ENCODE results near the gene SHF.

Gene SHF

DNA sequence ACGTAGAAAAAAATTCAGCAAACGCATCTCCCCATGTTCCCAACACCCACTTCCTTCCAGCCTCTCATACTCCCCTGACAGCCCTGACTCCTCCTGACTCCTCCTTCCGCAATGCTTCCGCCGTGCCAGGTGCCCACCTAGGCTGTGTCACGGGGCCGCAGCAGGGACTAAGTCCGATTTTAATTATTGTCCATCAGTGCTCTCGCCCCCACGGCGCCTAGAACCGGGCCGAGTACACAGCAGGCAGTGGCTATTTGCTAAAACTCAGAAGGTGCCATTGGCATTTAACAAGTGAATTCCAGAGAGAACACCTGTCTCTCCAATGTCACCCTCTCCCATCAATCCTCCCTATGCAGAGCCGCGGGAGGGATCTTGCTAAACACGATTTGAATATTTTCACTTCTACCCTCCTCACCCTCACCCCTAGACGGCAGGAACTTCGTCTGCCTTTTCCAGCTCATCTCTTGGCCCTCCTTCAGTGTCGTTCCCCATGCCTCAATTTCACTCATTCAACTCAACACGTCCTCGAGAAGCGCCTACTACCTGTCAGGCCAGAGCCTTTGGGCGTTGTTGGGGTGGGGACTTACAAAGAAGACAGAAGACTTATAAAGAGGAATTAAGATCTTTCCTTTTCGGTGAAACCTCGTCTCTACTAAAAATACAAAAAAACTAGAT is 11.5 kb upstream of the SHF start:
- DNase-seq (ENCODE audit: low read depth): no peak

DNA sequence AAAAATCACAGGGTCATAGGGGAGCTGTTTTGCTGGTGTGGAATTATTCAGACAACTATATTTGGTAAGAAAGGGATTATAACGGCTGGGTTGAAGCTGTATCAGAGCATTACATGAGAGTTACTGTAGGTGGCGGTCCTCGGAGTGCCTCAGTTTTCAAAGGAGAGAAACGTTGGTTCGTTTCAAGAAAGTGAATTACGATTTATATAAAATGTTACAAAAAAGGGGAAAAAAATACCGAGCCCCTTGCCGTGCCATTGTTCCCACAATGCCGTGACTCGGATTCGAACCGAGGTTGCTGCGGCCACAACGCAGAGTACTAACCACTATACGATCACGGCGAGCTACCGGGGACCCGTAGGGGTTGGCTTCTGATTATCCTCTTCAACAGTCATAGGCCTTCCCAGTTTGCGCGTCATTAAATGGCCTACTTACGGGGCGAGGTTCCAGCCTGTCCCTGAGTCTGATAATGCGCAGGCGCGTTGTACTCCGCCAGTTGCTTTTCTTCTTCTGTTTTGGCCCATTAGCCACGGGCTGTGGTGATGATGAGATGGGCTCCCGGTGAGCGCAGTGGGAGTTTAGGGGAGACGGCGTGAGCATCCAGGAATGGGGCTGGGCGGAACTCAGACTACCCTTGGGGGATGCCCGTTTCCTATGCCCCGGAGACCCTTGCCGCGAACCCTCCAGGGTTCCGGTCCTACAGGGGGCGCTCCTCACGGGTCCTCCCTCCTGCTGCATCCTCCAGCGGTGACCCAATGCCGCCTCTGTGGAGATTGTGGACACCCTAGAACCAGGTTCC is 10.8 kb upstream of the SHF start:
- DNase-seq (ENCODE audit: low read depth): peak; percentile 87

DNA sequence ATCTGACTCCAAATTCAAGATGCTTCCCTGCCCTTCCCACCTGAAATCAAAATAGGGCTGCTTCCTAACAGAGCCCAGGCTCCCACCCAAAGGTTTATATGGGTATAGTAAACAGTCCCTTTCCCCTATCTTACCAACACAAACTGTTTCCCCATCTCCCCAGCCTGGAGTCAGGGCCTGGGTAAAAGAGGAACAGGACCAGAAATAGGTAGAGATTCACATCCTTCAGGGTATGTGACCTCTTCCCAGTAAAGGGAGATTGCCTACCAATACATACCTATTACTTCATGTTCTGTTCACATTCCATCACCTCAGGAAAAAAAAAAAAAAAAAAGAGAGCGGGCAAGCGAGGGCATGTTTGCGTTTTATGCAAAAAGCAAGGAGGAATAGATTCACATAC is 9.7 kb upstream of the SHF start:
- no peak for DNase-seq (ENCODE audit: low read depth)

DNA sequence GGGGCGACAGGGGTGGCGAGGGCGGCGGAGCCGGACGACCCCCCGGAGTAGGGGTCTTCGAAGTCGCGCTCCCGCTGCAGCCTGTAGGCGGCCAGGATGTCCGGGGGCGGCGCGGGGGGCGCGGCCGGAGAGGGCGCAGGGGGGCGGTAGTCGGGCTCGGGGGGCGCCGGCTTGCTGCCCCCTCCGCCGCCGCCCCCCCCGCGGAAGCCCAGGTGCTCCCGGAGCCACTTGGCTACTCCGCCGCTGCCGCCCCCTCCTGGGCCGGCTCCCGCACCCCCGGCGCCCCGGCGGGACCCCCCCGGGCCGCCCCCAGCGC is 230 bp downstream of the SHF start:
- DNase-seq (ENCODE audit: low read depth): peak; percentile 14

DNA sequence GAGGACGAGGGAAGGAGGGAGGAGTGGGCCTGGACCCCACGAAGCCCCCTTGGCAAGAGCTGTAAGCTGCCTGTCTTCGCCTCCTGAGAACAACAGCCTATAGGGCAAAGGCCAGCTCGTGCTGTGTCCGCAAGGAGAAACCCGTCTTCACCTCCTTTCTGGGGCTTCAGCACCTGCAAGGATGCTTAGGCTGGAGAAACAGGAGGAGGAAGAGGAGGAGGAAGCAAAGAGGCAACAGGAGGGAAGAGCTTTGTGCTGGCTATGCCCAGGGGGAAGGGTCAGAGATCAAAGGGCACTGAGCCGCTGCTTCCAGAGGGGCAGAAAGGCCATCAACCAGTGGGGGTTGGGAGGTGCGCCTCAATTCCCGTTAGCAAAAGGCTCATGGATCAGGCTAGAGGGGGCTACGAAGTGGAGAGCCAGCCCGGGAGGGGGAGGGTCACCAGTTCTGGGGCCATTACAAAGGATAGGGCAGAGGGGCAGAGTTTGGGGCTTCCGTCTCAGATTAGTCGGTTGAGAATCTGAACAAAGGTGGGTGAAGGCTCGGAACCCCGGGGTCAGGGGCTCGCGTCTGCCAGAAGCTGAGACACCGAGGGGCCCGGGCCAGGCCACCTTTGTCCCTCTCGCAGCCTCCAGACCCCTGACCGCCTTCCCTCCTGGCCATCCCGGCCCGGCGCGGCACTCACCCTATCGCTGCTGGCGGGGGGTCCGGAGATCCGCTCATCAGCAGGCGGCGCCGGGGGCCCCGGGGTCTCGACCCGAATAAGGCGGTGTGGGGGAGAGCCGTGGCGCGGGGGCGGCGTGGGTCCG is 792 bp downstream of the SHF start:
- no peak for DNase-seq (ENCODE audit: low read depth)

DNA sequence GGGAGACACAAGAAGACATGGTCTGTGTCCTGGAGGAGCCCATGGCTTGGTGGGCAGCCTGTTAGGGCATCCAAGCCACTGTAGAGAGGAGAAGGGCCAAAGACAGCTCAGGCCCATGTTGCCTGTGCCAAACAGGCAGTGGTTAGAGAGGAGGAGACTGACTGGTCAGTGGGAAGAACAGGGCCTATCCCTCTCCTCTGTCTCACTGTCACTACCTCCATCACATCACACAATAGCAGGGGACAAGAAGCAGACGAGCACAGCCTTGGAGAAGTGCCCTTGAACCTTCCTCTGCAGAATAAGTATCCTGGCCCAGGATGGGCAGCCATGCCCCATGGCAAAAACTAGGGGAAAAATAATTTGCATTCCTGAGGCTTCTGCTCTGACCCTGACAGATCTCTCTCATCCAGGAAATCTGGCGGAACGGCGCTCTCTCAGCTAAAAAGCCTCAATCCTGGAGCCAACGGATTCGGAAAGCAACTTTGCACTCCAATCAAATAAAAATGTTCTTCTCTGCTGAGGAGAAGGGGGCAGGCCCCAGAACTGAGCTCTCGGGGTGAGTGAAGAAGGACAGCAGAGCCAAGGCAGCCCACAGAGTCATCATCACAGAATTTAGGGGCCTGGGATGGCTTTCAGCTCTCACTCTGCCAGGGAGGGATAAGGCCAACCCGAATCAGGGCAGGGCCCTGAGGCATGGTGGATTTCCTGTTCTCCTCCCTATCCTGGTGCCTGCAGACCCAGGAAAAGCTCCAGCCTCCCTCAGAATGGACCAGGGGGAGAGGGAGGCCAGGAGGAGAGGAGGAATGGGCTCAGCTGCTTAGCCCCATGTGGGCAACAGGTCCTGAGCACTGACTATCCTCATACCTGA is 1.6 kb downstream of the SHF start:
- no peak for DNase-seq (ENCODE audit: low read depth)

DNA sequence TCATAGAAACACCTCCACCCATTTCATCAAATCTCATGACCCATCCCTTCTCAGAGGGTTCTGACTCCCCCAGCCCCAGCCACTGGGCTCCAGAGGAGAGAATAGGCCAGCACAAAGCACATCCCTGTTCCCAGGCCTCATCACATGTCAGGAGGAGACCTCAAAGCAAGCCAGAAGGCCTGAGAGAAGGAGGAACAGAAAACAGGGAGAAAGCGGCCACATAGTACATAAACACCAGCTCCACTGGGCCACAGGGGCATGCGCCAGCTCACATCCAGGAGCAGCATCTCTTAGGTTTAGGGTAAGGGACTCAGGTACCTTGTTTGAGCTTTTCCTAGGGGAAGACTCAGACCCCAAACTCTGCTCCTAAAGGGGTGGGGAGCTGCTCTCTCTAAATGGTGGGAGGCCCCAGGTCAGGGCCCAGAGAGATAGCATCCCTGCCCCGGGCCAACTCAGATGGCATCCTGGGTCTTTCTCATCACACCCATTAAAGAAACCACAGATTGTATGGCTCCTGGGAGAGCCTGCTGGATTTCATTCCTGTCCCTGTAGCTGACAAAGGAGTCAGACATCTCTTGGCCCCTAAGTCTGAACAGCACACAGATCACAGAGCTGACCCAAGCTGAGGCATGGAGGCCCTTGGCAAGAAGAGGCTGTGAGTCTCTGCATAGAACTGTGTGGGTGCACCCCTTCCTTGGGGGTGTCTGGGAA is 2.5 kb downstream of the SHF start:
- no peak for DNase-seq (ENCODE audit: low read depth)

DNA sequence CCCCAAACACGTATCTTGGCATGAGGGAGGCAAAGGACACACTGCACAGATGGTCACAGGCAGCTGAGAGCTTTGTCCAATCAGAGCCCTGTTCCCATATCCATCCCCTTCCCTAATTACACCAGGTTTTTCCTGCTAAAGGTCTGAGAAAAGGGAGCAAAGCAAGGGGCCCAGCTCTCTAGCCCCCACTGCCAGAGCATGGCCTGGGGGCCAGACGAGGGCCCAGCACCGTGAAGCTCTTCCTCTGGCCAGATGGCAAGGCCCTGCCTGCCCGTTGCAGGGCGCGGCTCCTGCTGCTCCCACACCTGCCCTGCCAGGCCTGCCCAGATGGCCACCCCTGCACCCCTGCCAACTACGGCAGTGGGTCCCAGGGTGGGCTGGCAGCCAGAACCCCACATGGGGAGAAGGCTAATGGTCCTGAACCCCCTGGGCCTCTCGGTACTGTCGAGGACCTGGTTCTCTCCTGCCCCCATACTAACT is 3.2 kb downstream of the SHF start:
- no peak for DNase-seq (ENCODE audit: low read depth)

DNA sequence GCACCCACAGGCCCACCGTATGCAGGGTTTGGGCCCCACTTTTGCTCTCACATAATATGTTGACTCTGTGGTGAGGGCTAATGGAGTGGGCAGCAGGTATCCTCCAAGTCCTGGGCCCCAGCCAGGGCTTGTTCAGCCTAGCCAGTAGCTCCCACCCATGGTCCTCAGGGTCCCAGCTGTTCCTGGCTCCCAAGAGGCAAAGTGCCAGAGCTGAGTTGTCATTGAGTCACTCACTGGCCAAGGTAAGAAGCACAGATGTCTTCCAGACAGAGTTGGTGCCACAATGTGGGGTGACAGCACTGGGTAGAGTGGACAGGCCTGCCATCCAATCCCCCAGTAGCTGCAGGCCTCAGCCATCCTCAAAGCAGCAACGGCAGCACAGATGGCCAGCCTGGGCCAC is 4.3 kb downstream of the SHF start:
- no peak for DNase-seq (ENCODE audit: low read depth)

DNA sequence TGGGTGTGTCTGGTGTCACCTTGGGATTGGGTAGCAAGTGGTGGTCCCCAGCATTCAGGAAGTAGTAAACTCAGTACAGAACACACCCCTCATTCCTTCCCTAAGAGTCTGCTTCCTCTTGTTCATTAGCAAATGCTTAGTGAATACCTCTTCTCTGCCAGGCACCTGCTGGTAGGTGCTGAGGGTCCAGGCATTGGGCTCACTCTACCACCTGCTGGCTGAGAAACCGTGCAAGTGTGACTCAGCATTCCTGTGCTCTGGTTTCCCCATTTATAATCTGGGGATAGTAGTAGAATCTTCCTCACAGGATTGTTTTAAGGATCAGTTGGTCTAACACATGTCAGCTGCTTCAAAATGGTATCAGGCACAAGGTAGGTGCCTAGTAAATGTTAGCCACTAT is 4.8 kb downstream of the SHF start:
- no peak for DNase-seq (ENCODE audit: low read depth)

DNA sequence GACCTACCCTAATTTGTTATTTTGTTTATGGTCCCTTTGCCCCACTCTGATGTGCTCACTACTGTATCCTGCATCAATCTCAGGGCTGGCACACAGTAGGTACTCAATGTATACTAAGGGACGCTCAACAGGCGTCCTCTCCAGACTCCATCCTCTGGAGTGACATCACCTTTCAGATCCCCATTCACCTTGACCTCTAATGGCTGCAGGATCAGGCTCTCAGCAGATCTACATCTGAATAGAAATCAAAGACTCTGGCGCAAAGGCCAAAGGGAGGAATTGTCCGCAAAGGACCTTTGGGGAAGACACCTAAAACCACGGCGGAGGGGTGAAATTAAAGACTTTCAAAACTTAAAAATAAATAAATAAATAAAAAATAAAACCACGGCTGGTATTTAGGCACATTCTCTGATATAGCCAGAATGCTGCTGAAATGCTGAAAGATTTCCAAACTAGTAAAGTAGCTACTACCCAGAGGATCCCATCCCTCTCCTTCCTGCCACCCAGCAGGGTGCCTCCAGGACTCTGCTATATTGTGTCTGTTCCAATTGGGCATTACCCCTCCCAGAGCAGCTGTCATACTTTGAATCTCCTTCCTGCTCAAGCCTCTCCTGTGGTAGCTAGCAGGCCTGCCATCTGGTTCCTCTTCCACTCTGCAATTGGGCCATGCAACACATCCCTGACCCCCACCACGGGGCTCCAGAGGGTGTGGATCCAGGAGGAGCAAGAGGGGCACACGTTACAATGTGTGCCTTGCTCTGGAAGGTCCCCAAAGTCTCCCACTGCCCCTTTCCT is 6.1 kb downstream of the SHF start:
- DNase-seq (ENCODE audit: low read depth): no peak

DNA sequence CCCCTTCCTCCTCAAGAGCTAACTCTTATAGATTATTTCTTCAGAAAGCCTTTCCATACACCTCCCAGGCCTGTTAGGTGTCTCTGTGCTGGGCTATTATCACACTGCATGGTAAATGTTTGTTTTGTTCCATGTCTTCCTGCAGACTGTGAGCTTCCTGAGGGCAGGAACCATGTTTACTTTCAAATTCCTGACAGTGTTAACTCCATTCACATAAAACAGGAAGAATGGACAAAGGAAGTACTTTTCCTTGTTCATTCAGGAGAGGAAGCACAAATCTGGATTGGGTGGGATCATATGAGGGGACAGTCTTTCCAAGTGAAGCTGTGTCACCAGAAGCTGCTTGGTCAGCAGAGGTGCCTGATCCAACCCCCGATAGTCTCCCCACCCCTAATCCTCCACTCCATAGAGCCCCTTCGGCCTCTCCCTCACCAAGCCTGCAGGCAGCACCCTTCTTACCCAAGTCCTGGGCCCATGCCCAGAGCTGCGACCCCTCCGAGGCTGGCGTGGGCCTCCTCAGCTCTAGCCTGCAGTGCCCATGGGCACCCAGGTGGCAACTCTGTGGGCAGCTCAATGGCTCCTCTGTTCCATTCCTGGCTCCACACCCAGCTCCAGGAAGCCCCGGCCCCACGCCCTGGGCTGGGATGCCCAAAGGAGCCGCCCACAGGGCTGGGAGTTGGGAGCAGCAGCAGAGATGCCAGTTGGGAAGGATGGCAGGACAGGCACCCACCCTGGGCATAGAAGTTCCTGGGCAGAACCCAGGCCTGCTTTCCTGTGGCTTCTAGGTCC is 6.9 kb downstream of the SHF start:
- no peak for DNase-seq (ENCODE audit: low read depth)

DNA sequence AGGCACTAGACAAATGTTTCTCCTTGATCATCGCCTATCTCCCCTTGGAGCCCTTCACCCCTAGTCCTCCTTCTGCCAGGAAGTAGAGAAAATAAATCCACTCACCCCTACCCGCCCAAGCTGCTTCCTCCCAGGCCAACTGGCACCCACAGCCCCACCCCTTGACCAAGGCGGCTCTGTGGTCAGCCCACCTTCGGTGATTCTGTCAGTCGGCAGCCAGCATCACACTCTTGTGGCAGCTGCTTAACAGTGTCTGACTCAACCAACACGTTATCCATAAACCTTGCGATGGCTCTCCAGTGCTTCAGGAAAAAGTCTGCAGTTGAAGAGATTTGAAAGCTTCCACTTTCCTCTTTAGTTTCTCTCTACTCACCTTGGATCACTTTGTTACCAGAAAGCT is 7.6 kb downstream of the SHF start:
- DNase-seq (ENCODE audit: low read depth): peak; percentile 22

DNA sequence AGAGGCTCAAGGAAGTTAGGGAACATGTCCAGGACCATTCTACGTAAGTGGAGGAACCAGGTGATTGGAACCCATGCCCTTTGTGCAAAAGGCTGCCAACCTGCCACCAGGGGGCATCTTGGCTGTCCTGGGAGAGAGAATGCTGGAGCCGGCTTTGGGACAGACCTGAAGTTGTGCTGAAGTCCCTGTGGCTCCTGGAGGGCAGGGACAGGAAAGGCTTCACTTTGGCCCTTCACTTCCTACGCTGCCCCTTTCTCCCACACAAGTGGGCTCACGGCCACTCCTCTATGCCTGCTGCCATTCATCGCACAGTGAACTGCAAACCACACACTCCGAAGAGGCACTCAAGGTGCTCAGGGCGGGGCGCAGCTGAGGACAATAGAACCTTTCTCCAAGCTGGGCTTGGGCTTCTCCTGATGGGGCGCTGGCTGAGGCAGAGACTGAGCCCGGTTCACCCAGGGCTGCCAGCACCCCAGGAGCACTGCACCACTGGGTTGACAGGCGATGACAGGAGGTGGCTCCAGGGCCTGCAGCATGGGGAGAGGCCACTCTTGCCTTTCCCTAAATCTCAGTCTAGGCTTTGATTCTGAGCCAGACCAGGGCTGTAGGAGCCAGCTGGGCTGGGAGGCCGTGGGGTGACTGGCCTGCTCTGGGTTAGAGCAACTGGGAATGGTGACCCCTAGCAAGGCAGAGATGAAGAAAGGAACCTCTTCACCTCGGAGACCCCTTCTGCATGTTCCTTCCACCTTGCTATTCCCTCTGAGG is 8.4 kb downstream of the SHF start:
- DNase-seq (ENCODE audit: low read depth): peak; percentile 21

DNA sequence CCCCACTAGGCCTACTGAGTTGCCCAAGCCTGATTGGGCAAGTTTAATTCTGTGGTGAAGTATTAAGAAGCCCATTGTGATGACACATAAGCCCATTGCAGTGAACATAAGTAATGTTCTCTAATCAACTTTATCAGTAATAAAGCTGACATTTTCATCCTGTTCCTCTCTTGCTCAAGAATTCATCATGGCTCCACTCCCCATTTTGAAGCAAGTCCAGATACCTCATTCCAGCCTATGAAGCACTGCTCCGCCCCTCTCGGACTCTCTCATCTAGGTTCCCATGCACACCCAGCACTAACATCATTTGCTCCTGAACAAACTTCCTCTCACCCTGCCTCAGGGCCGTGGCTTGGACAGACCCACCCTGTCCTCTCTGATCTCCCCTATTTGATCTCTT is 10.5 kb downstream of the SHF start:
- DNase-seq (ENCODE audit: low read depth): no peak

DNA sequence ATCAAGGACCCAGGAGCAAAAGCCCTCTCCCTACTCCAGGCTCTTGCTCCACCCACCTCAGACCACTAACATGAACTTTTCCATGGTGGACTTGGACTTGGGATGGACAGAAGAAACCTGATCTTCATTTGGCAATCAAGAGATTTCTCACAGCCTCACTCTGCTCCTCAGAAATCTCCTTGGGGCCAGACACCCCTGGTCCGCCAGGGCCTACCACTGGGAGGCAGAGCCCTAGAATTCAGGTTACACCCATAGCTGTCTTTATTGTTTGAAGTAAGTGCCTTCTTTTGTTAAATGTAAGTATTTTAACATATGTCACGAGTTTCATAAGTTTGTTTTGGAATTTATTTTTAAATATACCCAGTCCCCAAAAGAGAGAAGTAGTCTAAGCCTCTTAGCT is 13.2 kb downstream of the SHF start:
- no peak for DNase-seq (ENCODE audit: low read depth)

DNA sequence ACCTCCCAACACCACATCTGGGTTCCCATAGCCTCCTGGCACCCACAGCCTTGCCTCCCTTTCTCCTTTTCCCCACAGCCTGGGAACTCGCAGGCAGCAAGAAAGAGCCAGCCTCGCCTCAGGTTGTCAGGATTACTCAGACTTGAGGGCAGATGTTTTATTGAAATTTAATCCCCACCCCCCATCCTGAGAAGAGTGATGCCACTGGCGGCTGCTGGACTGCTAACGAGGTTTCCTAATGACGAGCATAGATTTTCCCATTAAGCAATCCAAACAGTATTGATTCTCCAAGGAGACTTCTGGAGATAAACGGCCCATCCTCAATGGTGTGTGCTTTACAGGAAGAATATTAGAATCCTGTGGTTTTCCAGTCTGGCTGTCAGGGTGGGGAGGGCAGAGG is 13.7 kb downstream of the SHF start:
- DNase-seq (ENCODE audit: low read depth): no peak

DNA sequence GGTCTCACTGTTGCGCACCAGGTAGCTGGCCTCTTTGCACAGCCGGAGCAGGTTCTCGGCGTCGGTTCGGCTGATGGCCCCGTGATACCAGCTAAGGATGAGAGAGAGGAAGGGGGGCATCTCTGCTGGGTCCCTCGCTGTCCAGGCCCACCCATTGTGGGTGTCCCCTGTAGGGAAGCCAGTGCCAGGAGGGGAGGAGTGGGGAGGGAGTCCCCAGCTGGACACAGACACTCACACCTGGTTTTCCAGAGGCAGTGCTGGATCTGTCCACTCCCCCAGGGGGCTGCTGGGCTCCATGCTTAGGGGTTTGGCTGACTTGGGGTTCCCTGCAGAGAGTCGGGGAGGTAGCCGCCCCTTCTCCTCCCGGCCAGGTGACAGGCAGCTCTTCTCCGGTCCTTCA is 15.9 kb downstream of the SHF start:
- no peak for DNase-seq (ENCODE audit: low read depth)

All from stimulated activated CD8-positive, alpha-beta memory T cell treated with anti-CD3 and anti-CD28 coated beads, Interleukin-12 subunit alpha, Interleukin-12 subunit beta, amount 100 ng/mL, for 4 hours (primary cell).